Endodermal cell (in vitro differentiated cells): ENCODE results near the gene CUL7. TPM values are rescaled to one million over a fixed set of nuclear protein-coding genes. Genes with fewer than 3 reads are reported as not detected.

ENCODE experiments used
- DNase-seq: peaks from one replicate; pipeline ENCODE4 v3.0.0-alpha.2; 2017
- H3K27ac ChIP-seq: 2 replicates; pipeline ENCODE4 v1.5.1; 2013; ENCODE audit warnings: mild to moderate bottlenecking, low read depth, low read length, moderate library complexity
- H3K27me3 ChIP-seq: 2 replicates; pipeline ENCODE4 v1.6.1; 2013; ENCODE audit warnings: mild to moderate bottlenecking, low read length, moderate library complexity; ENCODE audit not compliant: insufficient read depth, control insufficient read depth, poor library complexity, severe bottlenecking
- H3K36me3 ChIP-seq: 2 replicates; pipeline ENCODE4 v1.7.0; 2013; ENCODE audit warnings: mild to moderate bottlenecking, low read length, moderate library complexity; ENCODE audit not compliant: control insufficient read depth, insufficient read depth
- H3K4me1 ChIP-seq: one replicate; pipeline ENCODE4 v1.7.0; 2013; ENCODE audit warnings: low read length; ENCODE audit not compliant: control insufficient read depth, insufficient read depth
- H3K4me3 ChIP-seq: 2 replicates; pipeline ENCODE4 v1.5.1; 2013; ENCODE audit warnings: mild to moderate bottlenecking, low read length, moderate library complexity
- H3K9ac ChIP-seq: 2 replicates; pipeline ENCODE4 v1.6.1; 2013; ENCODE audit warnings: mild to moderate bottlenecking, low read length, moderate library complexity; ENCODE audit not compliant: poor library complexity, severe bottlenecking; ENCODE audit errors: extremely low read depth
- H3K9me3 ChIP-seq: 2 replicates; pipeline ENCODE4 v1.6.1; 2013; ENCODE audit warnings: mild to moderate bottlenecking, low read length, moderate library complexity; ENCODE audit not compliant: control insufficient read depth
- H3K27ac Mint-ChIP-seq: 2 replicates; pipeline ENCODE4 v1.8.0; 2020; ENCODE audit warnings: mixed read lengths
- H3K27me3 Mint-ChIP-seq: 2 replicates; pipeline ENCODE4 v1.8.0; 2021; ENCODE audit warnings: mild to moderate bottlenecking, mixed read lengths; ENCODE audit not compliant: insufficient read depth
- H3K36me3 Mint-ChIP-seq: 2 replicates; pipeline ENCODE4 v1.8.0; 2020; ENCODE audit warnings: low read depth, mixed read lengths
- H3K4me1 Mint-ChIP-seq: 2 replicates; pipeline ENCODE4 v1.8.0; 2020; ENCODE audit warnings: mixed read lengths
- H3K4me3 Mint-ChIP-seq: 2 replicates; pipeline ENCODE4 v1.8.0; 2020; ENCODE audit warnings: mild to moderate bottlenecking, moderate library complexity, mixed read lengths
- H3K9me3 Mint-ChIP-seq: 2 replicates; pipeline ENCODE4 v1.8.0; 2020; ENCODE audit warnings: mild to moderate bottlenecking, mixed read lengths
- CTCF ChIP-seq: fragments of 200-600 bp; sonication (generic); conservative IDR thresholded peaks from 2 replicates; pipeline ENCODE4 v1.5.0; 2021; ENCODE audit warnings: antibody characterized with exemption, mild to moderate bottlenecking
- WGBS, 2 experiments: methylation state at CpG; one replicate each; pipeline versions ENCODE4 v1.1.5 to v1.1.7; 2013; ENCODE audit warnings: missing lambda C conversion rate in 2 of 2, mixed read lengths in 1 of 2; ENCODE audit not compliant: insufficient coverage in 1 of 2, insufficient read length in 1 of 2; 5-methylcytosine and 5-hydroxymethylcytosine counted together
- total RNA-seq, 2 donors: library from RNA; stranded (reverse); fragmentation: NEBNext Ultra II Directional in 1 of 2; extraction: Animal tissue kit (Norgen Biotek cat#: 25700) in 1 of 2; gene quantifications; 2 replicates in 1 of 2; 3 replicates in 1 of 2; pipeline ENCODE4 v1.2.1, GENCODE V29; 2021

CUL7 gene
- total RNA-seq, 2 donors from 2014 or later = 39.0 to 51.7 TPM

DNA sequence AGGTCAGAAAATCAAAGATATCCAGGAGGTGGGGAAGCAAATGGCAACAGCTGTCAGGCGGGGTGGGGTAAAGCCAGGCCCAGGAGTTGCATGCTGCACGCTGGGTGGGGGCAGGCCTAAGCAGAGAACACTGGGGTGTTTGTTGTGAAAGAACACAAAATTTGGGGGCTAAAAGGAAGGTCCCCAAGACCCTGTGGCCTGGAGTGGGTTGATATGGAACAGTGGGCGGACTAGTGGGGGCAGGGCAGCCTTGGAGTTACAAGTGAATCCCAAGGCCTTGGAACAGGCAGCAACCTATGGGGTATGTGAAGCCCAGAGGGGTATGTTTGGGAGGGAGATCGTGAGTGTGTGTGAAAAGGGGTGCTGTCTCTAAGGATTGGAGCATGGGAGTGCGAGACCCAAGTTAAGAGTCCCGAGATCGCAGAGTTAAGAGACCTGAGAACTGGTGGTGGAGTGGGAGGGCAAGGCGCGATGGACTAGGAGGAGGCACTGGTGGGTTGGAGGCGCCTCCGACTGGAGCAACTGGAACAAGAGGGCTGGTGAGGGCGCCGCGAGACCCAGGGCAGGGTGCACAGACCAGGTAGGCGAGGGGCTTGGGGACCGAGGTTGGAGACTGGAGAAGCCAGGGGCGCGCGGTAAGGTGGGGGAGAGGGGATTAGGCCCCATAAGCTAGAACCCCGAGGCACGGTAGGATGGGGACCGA lies 658 bp downstream of the CUL7 start:
- no peaks in the 10 kb centered on the region for H3K9me3 ChIP-seq
- H3K9me3 Mint-ChIP-seq = no peaks in the 10 kb centered on the region
- peak overlapping the region; percentile 93 for H3K4me3 ChIP-seq
- TF ChIP-seq CTCF = no peak
- H3K4me1 ChIP-seq = peaks cover 3% of the 10 kb centered on the region
- peak overlapping the region; percentile 89 for H3K9ac ChIP-seq
- peaks cover 56% of the 10 kb centered on the region for H3K36me3 Mint-ChIP-seq
- H3K27ac Mint-ChIP-seq = peak overlapping the region; percentile 95
- peaks cover 24% of the 10 kb centered on the region for H3K4me1 Mint-ChIP-seq
- peak overlapping the region; percentile 61 for H3K27ac ChIP-seq
- WGBS, 2 experiments = 18 to 38% methylated on average over 9 to 22 of the region's 22 CpGs
- H3K27me3 ChIP-seq = no peaks in the 10 kb centered on the region
- peak; percentile 77 for DNase-seq
- H3K36me3 ChIP-seq = peaks cover 67% of the 10 kb centered on the region
- no peaks in the 10 kb centered on the region for H3K27me3 Mint-ChIP-seq
- peak overlapping the region; percentile 98 for H3K4me3 Mint-ChIP-seq

GRCh38 chr6:43052225-43052841 lies 1.3 kb downstream of the CUL7 start:
- no peaks in the 10 kb centered on the region for H3K27me3 Mint-ChIP-seq
- H3K27me3 ChIP-seq = no peaks in the 10 kb centered on the region
- WGBS, 2 experiments = 94 to 96% methylated on average over 14 to 19 of the region's 19 CpGs
- TF ChIP-seq CTCF = no peak
- peaks cover 3% of the 10 kb centered on the region for H3K4me1 ChIP-seq
- H3K4me3 ChIP-seq = peak overlapping the region; percentile 93
- H3K4me3 Mint-ChIP-seq = peak overlapping the region; percentile 98
- no peak overlapping the region for H3K27ac ChIP-seq
- H3K9me3 ChIP-seq = no peaks in the 10 kb centered on the region
- no peak for DNase-seq
- peak overlapping the region; percentile 95 for H3K27ac Mint-ChIP-seq
- peaks cover 56% of the 10 kb centered on the region for H3K36me3 Mint-ChIP-seq
- H3K4me1 Mint-ChIP-seq = peaks cover 23% of the 10 kb centered on the region
- H3K36me3 ChIP-seq = peaks cover 68% of the 10 kb centered on the region
- no peaks in the 10 kb centered on the region for H3K9me3 Mint-ChIP-seq
- peak overlapping the region; percentile 89 for H3K9ac ChIP-seq

DNA sequence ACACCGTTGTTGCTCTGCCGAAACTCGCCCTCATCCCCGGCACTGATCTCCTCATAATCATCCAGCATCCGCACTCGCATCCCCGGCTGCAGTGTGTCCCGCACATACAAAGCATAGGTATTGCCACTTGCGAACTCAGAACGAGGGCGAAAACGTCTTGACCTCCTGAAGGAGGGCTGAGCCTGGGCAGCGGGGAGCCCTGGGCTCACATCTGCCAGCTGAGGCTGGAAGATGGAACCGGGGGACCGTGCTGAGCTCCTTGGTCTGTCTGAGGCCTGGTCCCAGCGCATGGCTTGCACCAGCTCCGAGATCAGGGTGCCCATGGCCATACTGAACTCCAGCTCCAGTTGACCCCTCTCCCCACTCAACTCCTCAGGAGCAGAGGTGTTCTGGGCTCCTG lies 2.7 kb downstream of the CUL7 start:
- Mint-ChIP-seq H3K36me3 (peaks cover 63% of the 10 kb centered on the region), H3K9me3 (no peaks in the 10 kb centered on the region), H3K27me3 (no peaks in the 10 kb centered on the region), H3K4me3 (peak overlapping the region; percentile 98), H3K4me1 (peaks cover 23% of the 10 kb centered on the region), H3K27ac (peak overlapping the region; percentile 68)
- no peak overlapping the region for H3K9ac ChIP-seq
- no peaks in the 10 kb centered on the region for H3K9me3 ChIP-seq
- no peak overlapping the region for H3K27ac ChIP-seq
- 94 to 95% methylated on average over 11 to 17 of the region's 17 CpGs for WGBS, 2 experiments
- DNase-seq = no peak
- peak overlapping the region; percentile 93 for H3K4me3 ChIP-seq
- H3K27me3 ChIP-seq = no peaks in the 10 kb centered on the region
- peaks cover 3% of the 10 kb centered on the region for H3K4me1 ChIP-seq
- peaks cover 72% of the 10 kb centered on the region for H3K36me3 ChIP-seq
- TF ChIP-seq CTCF = no peak
